Activated T-cell treated with anti-CD3 and anti-CD28 coated beads, Interleukin-2, amount 50 U/mL, for 72 hours (primary cell): ENCODE measurements around the gene SPRTN. TPM values are rescaled to one million over a fixed set of nuclear protein-coding genes. Genes with fewer than 3 reads are reported as not detected.

Experiments
- ATAC-seq, 2 donors: fragments of 150-1000 bp; cut with Tn5 transposase; replicated peaks in 1 of 2; 2 replicates each; pipeline ENCODE4 v1.10.0; 2021; ENCODE audit warnings: moderate library complexity in 2 of 2, mild to moderate bottlenecking in 1 of 2
- DNase-seq, 2 donors: peaks; one replicate each; pipeline ENCODE4 v3.0.0; 2021 to 2022; ENCODE audit warnings: mixed read lengths in 1 of 2
- H3K27ac Mint-ChIP-seq: one replicate; pipeline ENCODE4 v1.8.0; 2022; ENCODE audit warnings: mild to moderate bottlenecking, moderate library complexity, mixed read lengths
- H3K27me3 Mint-ChIP-seq: one replicate; pipeline ENCODE4 v1.8.0; 2022; ENCODE audit warnings: low read depth, mixed read lengths
- H3K36me3 Mint-ChIP-seq, 2 donors: one replicate each; pipeline ENCODE4 v1.8.0; 2022; ENCODE audit warnings: mixed read lengths in 2 of 2, mild to moderate bottlenecking in 1 of 2; ENCODE audit not compliant: insufficient read depth in 2 of 2
- H3K4me1 Mint-ChIP-seq: one replicate; pipeline ENCODE4 v1.8.0; 2022; ENCODE audit warnings: low read depth, mixed read lengths
- H3K4me3 Mint-ChIP-seq, 2 donors: one replicate each; pipeline ENCODE4 v1.8.0; 2022; ENCODE audit warnings: mild to moderate bottlenecking in 2 of 2, mixed read lengths in 2 of 2, moderate library complexity in 2 of 2
- H3K9me3 Mint-ChIP-seq, 2 donors: one replicate each; pipeline ENCODE4 v1.8.0; 2022; ENCODE audit warnings: mixed read lengths in 2 of 2
- total RNA-seq, 2 donors: library from RNA; stranded (reverse); gene quantifications; one replicate each; pipeline ENCODE4 v1.2.3, GENCODE V29; 2022

SPRTN gene
- total RNA-seq, 2 donors from 2014 or later, result 9.6 to 10.4 TPM

GRCh38 chr1:231390071-231390470 lies 52.0 kb downstream of the SPRTN start:
- Mint-ChIP-seq H3K36me3 (peaks cover 2 to 4% of the 10 kb centered on the region in 2 donors), H3K4me1 (peaks cover 44% of the 10 kb centered on the region), H3K27me3 (no peaks in the 10 kb centered on the region), H3K4me3 (peak overlapping the region; percentile 45 to 50), H3K9me3 (no peaks in the 10 kb centered on the region), H3K27ac (peak overlapping the region; percentile 62)
- peak in 1 of 2 donors; percentile 21 for DNase-seq
- peak; percentile 59 to 65 for ATAC-seq

- Mint-ChIP-seq H3K4me1 (peaks cover 58% of the 10 kb centered on the region), H3K27me3 (no peaks in the 10 kb centered on the region), H3K9me3 (no peaks in the 10 kb centered on the region), H3K4me3 (no peak overlapping the region), H3K27ac (no peak overlapping the region), H3K36me3 (peaks cover 2 to 4% of the 10 kb centered on the region in 2 donors)
- ATAC-seq (no peak), DNase-seq (no peak)
Measured at GRCh38 chr1:231392389-231393131, 54.5 kb downstream of the SPRTN start.

DNA sequence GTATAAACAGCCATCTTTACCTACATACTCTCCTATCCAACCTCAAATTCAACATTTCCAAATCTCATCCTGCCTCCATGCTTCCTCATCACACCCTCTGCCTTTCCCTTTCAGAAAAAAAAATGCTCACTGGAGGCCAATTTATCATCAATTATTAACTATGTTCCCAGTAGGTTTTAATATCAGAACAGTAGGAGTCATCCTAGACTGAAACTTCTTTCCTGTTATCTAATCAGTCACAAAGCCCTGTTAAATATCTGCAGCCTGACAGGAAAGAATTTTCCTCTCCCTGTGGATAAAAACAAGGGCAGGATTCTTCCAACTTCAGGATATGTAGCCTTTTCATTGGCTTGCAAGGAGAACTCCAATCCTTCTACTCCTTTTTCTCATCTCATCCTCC lies 55.6 kb downstream of the SPRTN start:
- H3K4me3 Mint-ChIP-seq, result no peak overlapping the region
- H3K9me3 Mint-ChIP-seq, result no peaks in the 10 kb centered on the region
- ATAC-seq (no peak), DNase-seq (no peak)
- H3K27me3 Mint-ChIP-seq, result no peaks in the 10 kb centered on the region
- H3K36me3 Mint-ChIP-seq, result peaks cover 0 to 2% of the 10 kb centered on the region in 2 donors
- H3K4me1 Mint-ChIP-seq, result peaks cover 50% of the 10 kb centered on the region
- peak overlapping the region; percentile 25 for H3K27ac Mint-ChIP-seq

DNA sequence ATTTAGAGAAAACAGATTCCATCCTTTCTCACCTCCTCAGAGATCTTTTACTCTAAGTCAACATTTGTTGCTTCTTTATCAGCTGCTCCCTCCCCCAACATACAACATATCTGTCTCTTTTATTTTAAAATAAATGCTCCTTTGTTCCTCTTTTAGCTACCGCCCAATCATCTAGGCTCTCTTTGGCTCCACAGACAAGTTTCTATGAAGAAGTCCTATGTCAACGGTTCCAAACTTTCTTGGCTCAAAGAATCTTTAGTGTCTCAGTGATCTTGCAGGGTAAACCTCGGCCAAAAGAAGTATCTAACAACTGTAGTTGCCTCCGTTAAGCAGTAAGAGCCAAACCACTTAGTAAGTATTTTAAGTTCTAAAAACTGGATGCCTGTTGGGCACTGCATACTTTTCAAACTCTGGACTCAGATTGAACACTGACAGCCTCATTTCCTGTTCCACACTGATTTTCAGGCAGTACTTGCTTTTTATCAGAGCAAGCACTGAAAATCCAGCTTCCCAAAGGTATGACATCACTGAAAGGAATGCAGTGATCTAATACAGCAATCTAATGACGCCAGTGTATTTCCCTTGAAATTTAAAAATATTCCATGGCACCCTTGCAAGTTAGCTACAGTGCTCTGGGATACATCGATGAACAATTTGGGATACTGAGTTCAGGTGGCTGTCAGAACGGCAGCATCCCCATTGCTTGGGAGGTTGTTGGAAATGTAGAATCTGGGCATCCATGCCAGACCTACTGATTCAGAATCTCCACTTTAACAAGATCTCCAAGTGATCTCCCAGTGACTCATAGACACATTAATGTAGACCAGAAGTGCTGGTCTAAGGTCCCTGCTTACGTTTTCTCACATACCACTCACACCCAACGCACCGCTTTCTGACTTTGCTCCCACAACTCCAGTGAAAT lies 57.2 kb downstream of the SPRTN start:
- H3K4me3 Mint-ChIP-seq, result no peak overlapping the region
- ATAC-seq, result no peak
- H3K9me3 Mint-ChIP-seq, result no peaks in the 10 kb centered on the region
- no peaks in the 10 kb centered on the region for H3K27me3 Mint-ChIP-seq
- H3K36me3 Mint-ChIP-seq, result peaks cover 0 to 2% of the 10 kb centered on the region in 2 donors
- H3K27ac Mint-ChIP-seq, result no peak overlapping the region
- peaks cover 38% of the 10 kb centered on the region for H3K4me1 Mint-ChIP-seq
- no peak for DNase-seq

- peaks cover 0 to 2% of the 10 kb centered on the region in 2 donors for H3K36me3 Mint-ChIP-seq
- H3K9me3 Mint-ChIP-seq, result no peaks in the 10 kb centered on the region
- DNase-seq (no peak), ATAC-seq (no peak)
- no peak overlapping the region for H3K4me3 Mint-ChIP-seq
- H3K4me1 Mint-ChIP-seq, result peaks cover 31% of the 10 kb centered on the region
- no peak overlapping the region for H3K27ac Mint-ChIP-seq
- H3K27me3 Mint-ChIP-seq, result no peaks in the 10 kb centered on the region
Measured at GRCh38 chr1:231395998-231396390, 57.9 kb downstream of the SPRTN start.

GRCh38 chr1:231396643-231397042 lies 58.5 kb downstream of the SPRTN start:
- no peaks in the 10 kb centered on the region for H3K9me3 Mint-ChIP-seq
- peaks cover 27% of the 10 kb centered on the region for H3K4me1 Mint-ChIP-seq
- H3K36me3 Mint-ChIP-seq, result peaks cover 0 to 2% of the 10 kb centered on the region in 2 donors
- DNase-seq (no peak), ATAC-seq (no peak)
- H3K27ac Mint-ChIP-seq, result no peak overlapping the region
- H3K27me3 Mint-ChIP-seq, result no peaks in the 10 kb centered on the region
- H3K4me3 Mint-ChIP-seq, result no peak overlapping the region

DNA sequence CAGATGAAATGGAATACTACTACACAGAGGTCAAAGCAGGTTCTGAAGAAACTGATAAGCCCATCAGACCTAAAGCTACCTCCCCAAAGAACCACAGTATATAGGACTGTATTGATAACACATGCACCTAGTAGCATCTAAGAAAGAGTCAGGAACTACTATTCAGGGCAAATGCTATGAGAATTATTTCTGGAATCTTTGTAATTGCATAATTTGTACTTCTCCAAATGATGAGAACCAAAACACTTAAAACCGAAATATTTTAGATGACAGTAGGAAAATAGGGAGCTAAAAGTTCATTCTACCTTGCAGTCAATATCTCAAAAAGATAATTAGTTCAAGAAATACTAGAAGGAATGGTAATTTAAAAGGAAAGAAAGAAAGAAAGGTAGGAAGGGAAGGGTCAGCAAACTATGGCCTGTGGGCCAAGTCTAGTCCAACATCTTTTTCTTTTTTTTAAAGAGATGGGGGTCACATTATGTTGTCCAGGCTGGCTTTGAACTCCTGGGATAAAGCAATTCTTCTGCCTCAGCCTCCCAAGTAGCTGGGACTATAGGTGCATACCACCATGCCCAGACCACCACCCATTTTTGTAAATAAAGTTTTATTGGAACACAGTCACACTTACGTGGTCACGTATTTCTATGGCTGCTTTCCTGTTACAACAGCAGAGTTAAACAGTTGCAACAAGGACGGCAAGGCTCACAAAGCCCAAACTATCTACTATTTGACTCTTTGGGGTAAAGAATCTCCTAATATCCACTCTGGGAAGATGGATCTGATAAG lies 60.0 kb downstream of the SPRTN start:
- peaks cover 0 to 2% of the 10 kb centered on the region in 2 donors for H3K36me3 Mint-ChIP-seq
- ATAC-seq (no peak), DNase-seq (no peak)
- H3K27ac Mint-ChIP-seq, result no peak overlapping the region
- H3K4me3 Mint-ChIP-seq, result no peak overlapping the region
- no peaks in the 10 kb centered on the region for H3K9me3 Mint-ChIP-seq
- H3K27me3 Mint-ChIP-seq, result no peaks in the 10 kb centered on the region
- H3K4me1 Mint-ChIP-seq, result peaks cover 27% of the 10 kb centered on the region

GRCh38 chr1:231401478-231401877 lies 63.4 kb downstream of the SPRTN start:
- H3K4me1 Mint-ChIP-seq, result peaks cover 20% of the 10 kb centered on the region
- no peaks in the 10 kb centered on the region for H3K9me3 Mint-ChIP-seq
- DNase-seq (no peak), ATAC-seq (no peak)
- H3K4me3 Mint-ChIP-seq, result no peak overlapping the region
- peaks cover 0 to 1% of the 10 kb centered on the region in 2 donors for H3K36me3 Mint-ChIP-seq
- no peaks in the 10 kb centered on the region for H3K27me3 Mint-ChIP-seq
- no peak overlapping the region for H3K27ac Mint-ChIP-seq

GRCh38 chr1:231404318-231404717 lies 66.2 kb downstream of the SPRTN start:
- H3K36me3 Mint-ChIP-seq, result peaks cover 0 to 1% of the 10 kb centered on the region in 2 donors
- no peaks in the 10 kb centered on the region for H3K9me3 Mint-ChIP-seq
- ATAC-seq (no peak), DNase-seq (no peak)
- no peaks in the 10 kb centered on the region for H3K27me3 Mint-ChIP-seq
- H3K27ac Mint-ChIP-seq, result no peak overlapping the region
- peaks cover 9% of the 10 kb centered on the region for H3K4me1 Mint-ChIP-seq
- H3K4me3 Mint-ChIP-seq, result no peak overlapping the region

Other genes with a start within 250 kb of the SPRTN start
- gene TRIM67, start 176.2 kb upstream of the SPRTN start, total RNA-seq, result under 1 TPM in 1 of 2 donors, not detected in 1; 0.12 TPM
- gene GNPAT, start 97.1 kb upstream of the SPRTN start, total RNA-seq, result 10 to 100 TPM; 55.0 to 60.1 TPM
- 10 to 100 TPM; 17.2 to 19.2 TPM for gene EXOC8, start 441 bp upstream of the SPRTN start, total RNA-seq
- gene EGLN1, start 84.0 kb downstream of the SPRTN start, total RNA-seq, result 10 to 100 TPM; 13.8 to 18.5 TPM
- gene TSNAX, start 190.4 kb downstream of the SPRTN start, total RNA-seq, result 10 to 100 TPM; 37.4 to 39.2 TPM